ENCODE data around the gene SLC1A4. TPM values are rescaled to one million over a fixed set of nuclear protein-coding genes. Genes with fewer than 3 reads are reported as not detected.
A peak's percentile ranks its signal among the peaks of the same experiment; 100 is the strongest.

SLC1A4 gene
- total RNA-seq, 1 donor from 2014 or later, result 45.9 TPM

GRCh38 chr2:64996871-64997307, 7.7 kb downstream of the SLC1A4 start:
- Mint-ChIP-seq H3K27me3 (ENCODE audit: low read depth, unreplicated experiment) (peaks cover 7% of the 10 kb centered on the region), H3K9me3 (ENCODE audit: unreplicated experiment) (no peaks in the 10 kb centered on the region), H3K27ac (ENCODE audit: unreplicated experiment) (no peak overlapping the region), H3K4me1 (ENCODE audit: low read depth, unreplicated experiment) (peaks cover 29% of the 10 kb centered on the region), H3K4me3 (ENCODE audit: unreplicated experiment) (no peak overlapping the region), H3K36me3 (ENCODE audit: low read depth, unreplicated experiment) (peaks cover 19% of the 10 kb centered on the region)
- peaks cover 5% of the 10 kb centered on the region for H3K79me2 ChIP-seq (ENCODE audit: insufficient read depth, low read length)
- no peak overlapping the region for H3K4me2 ChIP-seq (ENCODE audit: low read length)
- H3K4me1 ChIP-seq (ENCODE audit: insufficient read depth, low read length), result peaks cover 7% of the 10 kb centered on the region
- no peak overlapping the region for H3K27ac ChIP-seq (ENCODE audit: low read depth, low read length)
- peaks cover 12% of the 10 kb centered on the region for H4K20me1 ChIP-seq (ENCODE audit: insufficient read depth, low read length)
- H3K4me3 ChIP-seq (ENCODE audit: insufficient read depth, low read depth, low read length), result no peak overlapping the region
- H3K9ac ChIP-seq (ENCODE audit: low read length), result no peak overlapping the region
- FAIRE-seq, result no peak
- H3K9me3 ChIP-seq (ENCODE audit: insufficient read depth, low read depth, low read length), result no peaks in the 10 kb centered on the region
- no peak overlapping the region for H2AFZ ChIP-seq (ENCODE audit: low read depth, low read length)
- DNase-seq (ENCODE audit: low read depth), result no peak
- TF ChIP-seq CTCF (IDR thresholded peaks at IDR 0.05; ENCODE audit: insufficient read depth, low read depth, low read length), result no peak
- no peak for TF ChIP-seq EZH2 (IDR thresholded peaks at IDR 0.05; ENCODE audit: insufficient read depth, low read length)
- H3K27me3 ChIP-seq (ENCODE audit: insufficient read depth, low read length), result no peaks in the 10 kb centered on the region
- H3K36me3 ChIP-seq (ENCODE audit: insufficient read depth, low read length), result no peaks in the 10 kb centered on the region

- H4K20me1 ChIP-seq (ENCODE audit: insufficient read depth, low read length), result peaks cover 5% of the 10 kb centered on the region
- no peaks in the 10 kb centered on the region for H3K36me3 ChIP-seq (ENCODE audit: insufficient read depth, low read length)
- Mint-ChIP-seq H3K27ac (ENCODE audit: unreplicated experiment) (peak overlapping the region; percentile 63), H3K27me3 (ENCODE audit: low read depth, unreplicated experiment) (no peaks in the 10 kb centered on the region), H3K36me3 (ENCODE audit: low read depth, unreplicated experiment) (peaks cover 10% of the 10 kb centered on the region), H3K4me1 (ENCODE audit: low read depth, unreplicated experiment) (peaks cover 18% of the 10 kb centered on the region), H3K4me3 (ENCODE audit: unreplicated experiment) (no peak overlapping the region), H3K9me3 (ENCODE audit: unreplicated experiment) (no peaks in the 10 kb centered on the region)
- TF ChIP-seq EZH2 (IDR thresholded peaks at IDR 0.05; ENCODE audit: insufficient read depth, low read length) (no peak), CTCF (IDR thresholded peaks at IDR 0.05; ENCODE audit: insufficient read depth, low read depth, low read length) (no peak)
- H3K4me3 ChIP-seq (ENCODE audit: insufficient read depth, low read depth, low read length), result no peak overlapping the region
- H3K4me1 ChIP-seq (ENCODE audit: insufficient read depth, low read length), result peaks cover 7% of the 10 kb centered on the region
- FAIRE-seq (no peak), DNase-seq (ENCODE audit: low read depth) (peak; percentile 65)
- H3K9ac ChIP-seq (ENCODE audit: low read length), result peak overlapping the region; percentile 29
- H3K79me2 ChIP-seq (ENCODE audit: insufficient read depth, low read length), result peaks cover 2% of the 10 kb centered on the region
- H3K27me3 ChIP-seq (ENCODE audit: insufficient read depth, low read length), result no peaks in the 10 kb centered on the region
- peak overlapping the region; percentile 36 for H3K27ac ChIP-seq (ENCODE audit: low read depth, low read length)
- no peaks in the 10 kb centered on the region for H3K9me3 ChIP-seq (ENCODE audit: insufficient read depth, low read depth, low read length)
- peak overlapping the region; percentile 59 for H3K4me2 ChIP-seq (ENCODE audit: low read length)
- no peak overlapping the region for H2AFZ ChIP-seq (ENCODE audit: low read depth, low read length)
Measured at GRCh38 chr2:64998658-64999061, 9.5 kb downstream of the SLC1A4 start.

- Mint-ChIP-seq H3K4me3 (ENCODE audit: unreplicated experiment) (no peak overlapping the region), H3K9me3 (ENCODE audit: unreplicated experiment) (no peaks in the 10 kb centered on the region), H3K27me3 (ENCODE audit: low read depth, unreplicated experiment) (no peaks in the 10 kb centered on the region), H3K4me1 (ENCODE audit: low read depth, unreplicated experiment) (peaks cover 18% of the 10 kb centered on the region), H3K27ac (ENCODE audit: unreplicated experiment) (peak overlapping the region; percentile 87), H3K36me3 (ENCODE audit: low read depth, unreplicated experiment) (peaks cover 7% of the 10 kb centered on the region)
- Histone ChIP-seq H3K36me3 (ENCODE audit: insufficient read depth, low read length) (no peaks in the 10 kb centered on the region), H3K9me3 (ENCODE audit: insufficient read depth, low read depth, low read length) (no peaks in the 10 kb centered on the region), H4K20me1 (ENCODE audit: insufficient read depth, low read length) (no peaks in the 10 kb centered on the region), H3K4me1 (ENCODE audit: insufficient read depth, low read length) (peaks cover 7% of the 10 kb centered on the region), H3K9ac (ENCODE audit: low read length) (no peak overlapping the region), H3K4me3 (ENCODE audit: insufficient read depth, low read depth, low read length) (no peak overlapping the region), H3K27me3 (ENCODE audit: insufficient read depth, low read length) (no peaks in the 10 kb centered on the region), H3K79me2 (ENCODE audit: insufficient read depth, low read length) (peaks cover 2% of the 10 kb centered on the region), H3K4me2 (ENCODE audit: low read length) (no peak overlapping the region), H2AFZ (ENCODE audit: low read depth, low read length) (no peak overlapping the region), H3K27ac (ENCODE audit: low read depth, low read length) (no peak overlapping the region)
- TF ChIP-seq CTCF (IDR thresholded peaks at IDR 0.05; ENCODE audit: insufficient read depth, low read depth, low read length) (no peak), EZH2 (IDR thresholded peaks at IDR 0.05; ENCODE audit: insufficient read depth, low read length) (no peak)
- FAIRE-seq, result no peak
- DNase-seq (ENCODE audit: low read depth), result no peak
Measured at GRCh38 chr2:64999754-65000153, 10.6 kb downstream of the SLC1A4 start.
